Psoas muscle (tissue), 8 donors: ENCODE results near the gene ACKR3. TPM values are rescaled to one million over a fixed set of nuclear protein-coding genes. Genes with fewer than 3 reads are reported as not detected.

Experiments used
- ATAC-seq, 4 donors: fragments of 200-7000 bp; cut with Tn5 transposase; one replicate each; pipeline ENCODE4 v1.9.1; 2020; ENCODE audit warnings: moderate library complexity in 3 of 4, mild to moderate bottlenecking in 2 of 4
- DNase-seq, 2 donors: peaks; one replicate each; pipeline ENCODE4 v3.0.0-alpha.2; 2020
- H3K27ac ChIP-seq: fragments of 200-600 bp; one replicate; pipeline ENCODE4 v1.8.0; 2022
- H3K27me3 ChIP-seq, 3 donors: fragments of 200-600 bp in 1 of 3; one replicate each; pipeline versions ENCODE4 v1.6.1 to v1.8.0; 2013 to 2022; ENCODE audit warnings: low read length in 2 of 3, mild to moderate bottlenecking in 2 of 3, moderate library complexity in 1 of 3; ENCODE audit not compliant: insufficient read depth in 3 of 3
- H3K36me3 ChIP-seq, 2 donors: fragments of 200-600 bp in 1 of 2; one replicate each; pipeline versions ENCODE4 v1.6.1 to v1.8.0; 2013 to 2022; ENCODE audit warnings: low read depth in 1 of 2, mild to moderate bottlenecking in 1 of 2, moderate library complexity in 1 of 2; ENCODE audit not compliant: insufficient read depth in 1 of 2
- H3K4me1 ChIP-seq: fragments of 200-600 bp; one replicate; pipeline ENCODE4 v1.8.0; 2022
- H3K4me3 ChIP-seq: fragments of 200-600 bp; one replicate; pipeline ENCODE4 v1.8.0; 2022; ENCODE audit warnings: mild to moderate bottlenecking
- H3K9me3 ChIP-seq: fragments of 200-600 bp; one replicate; pipeline ENCODE4 v1.8.0; 2022
- CTCF ChIP-seq: fragments of 200-600 bp; IDR thresholded peaks from one replicate; pipeline ENCODE4 v1.8.0; 2022; ENCODE audit warnings: antibody characterized with exemption
- WGBS, 3 donors: extraction: QIAGEN DNeasy Blood & Tissue Kit; methylation state at CpG; one replicate each; pipeline versions ENCODE4 v1.1.6 to v1.1.7; 2013; 5-methylcytosine and 5-hydroxymethylcytosine counted together
- intact Hi-C, 2 donors: fragments of 100-400 bp; cut with DNase I; formaldehyde crosslinking; loops; one replicate each; pipeline versions ENCODE4 v1.11.0 to v1.14.2; 2022
- polyA plus RNA-seq, 3 donors: library from polyadenylated mRNA; stranded (reverse); fragments of 200-250 nt; gene quantifications; one replicate each; pipeline ENCODE4 v1.2.3, GENCODE V29; 2013
- total RNA-seq, 4 donors: library from RNA; stranded (reverse); fragmentation: NEBNext Ultra II Directional in 2 of 4; extraction: Animal tissue kit (Norgen Biotek cat#: 25700) in 2 of 4; gene quantifications; one replicate each; pipeline versions ENCODE4 v1.2.1 to v1.2.4, GENCODE V29; 2021 to 2023
- donor health status: healthy with polysubstance abuse.
- donor health status: DM: no; HTN: no; CAD: no; lungs with moderate emphysema.
- donor health status: Bipolar disorder and iron deficiency.
- donor health status: healthy.
- donor health status: DM: yes; HTN: yes; CAD: no.
- donor health status: DM: no; HTN: no; CAD: no.
- donor health status: DM: no; HTN: no; CAD: no.
- donor health status: DM: yes; HTN: yes; CAD: no.

The ACKR3 gene
- total and polyA plus RNA-seq, 7 donors: 7.8 to 25.3 (median 14.7) TPM

GRCh38 chr2:236550701-236551465 is 18.7 kb upstream of the ACKR3 start:
- H3K27me3 ChIP-seq: peaks cover 0 to 2% (median 0%) of the 10 kb centered on the region in 3 donors
- no peak overlapping the region for H3K4me3 ChIP-seq
- intact Hi-C loops: no loop called here
- ATAC-seq (no peak), DNase-seq (no peak)
- H3K36me3 ChIP-seq: no peaks in the 10 kb centered on the region
- TF ChIP-seq CTCF: no peak
- no peak overlapping the region for H3K27ac ChIP-seq
- 85 to 93% (median 90%) methylated on average over 13 of the region's 13 CpGs for WGBS, 3 donors
- H3K9me3 ChIP-seq: no peaks in the 10 kb centered on the region
- H3K4me1 ChIP-seq: no peaks in the 10 kb centered on the region

- H3K4me3 ChIP-seq: no peak overlapping the region
- no peaks in the 10 kb centered on the region for H3K9me3 ChIP-seq
- WGBS, 3 donors: 66 to 77% (median 71%) methylated on average over 8 of the region's 8 CpGs
- no peaks in the 10 kb centered on the region for H3K36me3 ChIP-seq
- H3K27ac ChIP-seq: no peak overlapping the region
- TF ChIP-seq CTCF: no peak
- intact Hi-C loops: no loop called here
- no peak for ATAC-seq
- peaks cover 0 to 2% (median 0%) of the 10 kb centered on the region in 3 donors for H3K27me3 ChIP-seq
- no peak for DNase-seq
- no peaks in the 10 kb centered on the region for H3K4me1 ChIP-seq
These were observed 18.0 kb upstream of the ACKR3 start for GRCh38 chr2:236551471-236552211.

- no peak for TF ChIP-seq CTCF
- intact Hi-C loops: no loop called here
- ATAC-seq: no peak
- no peaks in the 10 kb centered on the region for H3K36me3 ChIP-seq
- H3K9me3 ChIP-seq: no peaks in the 10 kb centered on the region
- no peaks in the 10 kb centered on the region for H3K4me1 ChIP-seq
- WGBS, 3 donors: 88 to 93% (median 91%) methylated on average over 6 of the region's 6 CpGs
- H3K27me3 ChIP-seq: peaks cover 0 to 2% (median 0%) of the 10 kb centered on the region in 3 donors
- no peak for DNase-seq
- H3K4me3 ChIP-seq: no peak overlapping the region
- no peak overlapping the region for H3K27ac ChIP-seq
These were observed 17.4 kb upstream of the ACKR3 start for GRCh38 chr2:236552212-236552542.

- ATAC-seq: no peak
- Histone ChIP-seq H3K4me1 (no peaks in the 10 kb centered on the region), H3K9me3 (no peaks in the 10 kb centered on the region), H3K4me3 (no peak overlapping the region), H3K27me3 (peaks cover 0 to 2% (median 0%) of the 10 kb centered on the region in 3 donors), H3K36me3 (no peaks in the 10 kb centered on the region), H3K27ac (no peak overlapping the region)
- intact Hi-C loops: no loop called here
- TF ChIP-seq CTCF: no peak
- 77 to 84% (median 84%) methylated on average over 11 of the region's 11 CpGs for WGBS, 3 donors
- DNase-seq: no peak
These were observed 16.9 kb upstream of the ACKR3 start for GRCh38 chr2:236552581-236553363.
